Raji (cell line): ENCODE data around the gene RIPOR2.

Experiments
- POLR2A ChIP-seq: IDR thresholded peaks from 2 replicates; pipeline ENCODE4 v1.6.1; 2011; ENCODE audit warnings: low read depth, low read length, control low read depth; ENCODE audit not compliant: insufficient read depth

RIPOR2 gene

DNA sequence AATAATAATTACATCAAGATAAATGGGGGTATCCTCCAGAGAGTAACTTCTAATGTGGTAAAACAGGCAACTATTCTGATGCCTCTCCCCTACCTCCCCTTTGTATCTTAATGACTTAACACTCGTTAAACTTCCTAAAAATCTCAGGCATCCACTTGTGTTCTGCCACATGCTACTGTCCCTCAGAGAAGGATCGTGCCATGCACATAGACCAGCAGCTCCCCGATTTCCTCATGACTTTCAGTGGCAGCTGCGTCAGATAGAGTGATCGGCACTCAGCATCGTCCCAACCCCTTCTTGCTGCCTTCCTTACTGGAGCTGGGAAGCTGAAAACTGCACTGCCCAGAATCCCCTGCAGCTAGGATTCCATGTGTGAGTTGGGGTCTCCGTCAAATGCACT is 32.1 kb downstream of the RIPOR2 start:
- no peak for TF ChIP-seq POLR2A

DNA sequence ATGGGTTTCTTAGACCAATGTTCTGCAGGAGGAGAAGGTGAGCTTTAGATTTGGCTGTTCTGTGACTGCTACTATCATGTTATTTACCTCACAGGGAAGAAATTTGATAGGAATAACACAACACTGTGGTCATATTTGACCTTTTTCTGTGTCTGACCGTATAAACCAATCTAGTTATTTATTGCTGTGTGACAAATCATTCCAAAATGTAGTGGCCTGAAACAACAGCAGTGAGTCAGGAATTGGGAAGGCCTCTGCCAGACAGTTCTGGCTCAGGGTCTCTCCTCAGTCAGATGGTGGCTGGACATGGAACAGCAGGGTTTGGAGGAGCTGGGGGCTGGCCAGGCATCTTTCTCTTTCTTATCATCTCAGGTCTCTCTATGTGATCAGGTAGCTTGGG is 33.0 kb downstream of the RIPOR2 start:
- no peak for TF ChIP-seq POLR2A

GRCh38 chr6:24901698-24902328 is 33.9 kb downstream of the RIPOR2 start:
- no peak for TF ChIP-seq POLR2A

- no peak for TF ChIP-seq POLR2A
Observed at GRCh38 chr6:24900917-24901697, 34.7 kb downstream of the RIPOR2 start.

- no peak for TF ChIP-seq POLR2A
Observed at GRCh38 chr6:24899997-24900325, 35.8 kb downstream of the RIPOR2 start.

DNA sequence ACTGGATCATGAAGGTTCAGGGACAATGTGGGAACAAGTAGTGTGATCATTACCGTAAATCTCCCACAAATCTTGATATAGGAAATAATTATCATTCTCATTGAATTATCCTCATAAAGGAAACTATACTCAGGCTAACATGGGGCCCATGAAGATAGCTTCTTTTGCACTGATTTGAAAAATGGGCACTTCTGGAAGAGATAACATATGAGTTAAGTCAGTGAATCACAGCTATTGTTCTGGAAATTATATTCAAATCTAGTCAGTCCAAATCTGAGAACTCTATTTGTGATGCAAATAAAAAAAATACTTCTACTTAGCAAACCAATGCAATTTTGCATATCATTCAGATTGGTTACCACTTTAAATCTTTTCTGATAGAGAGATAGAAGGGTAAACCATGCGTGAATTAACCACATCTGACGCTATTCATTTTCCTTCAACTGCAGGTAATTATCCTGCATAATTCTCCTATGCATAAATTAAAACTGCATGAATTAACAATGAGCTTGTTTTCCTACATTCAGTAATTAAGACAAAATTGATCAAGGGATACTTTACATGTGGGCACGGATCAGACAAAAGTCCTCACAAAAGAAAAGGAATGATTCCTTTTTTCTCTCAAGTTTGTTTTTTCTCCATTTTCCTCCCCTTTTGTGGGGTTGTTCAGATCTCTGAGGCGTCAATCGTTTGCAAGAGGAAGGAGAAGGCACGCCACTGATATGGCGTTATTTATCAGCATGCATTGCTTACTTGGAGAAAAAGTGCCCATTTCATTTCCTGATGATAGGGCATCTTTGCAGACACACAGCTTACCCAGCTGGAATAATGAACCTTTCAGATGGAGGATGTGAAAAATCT is 36.4 kb downstream of the RIPOR2 start:
- TF ChIP-seq POLR2A = no peak

GRCh38 chr6:24898676-24899075 is 37.1 kb downstream of the RIPOR2 start:
- TF ChIP-seq POLR2A = no peak

DNA sequence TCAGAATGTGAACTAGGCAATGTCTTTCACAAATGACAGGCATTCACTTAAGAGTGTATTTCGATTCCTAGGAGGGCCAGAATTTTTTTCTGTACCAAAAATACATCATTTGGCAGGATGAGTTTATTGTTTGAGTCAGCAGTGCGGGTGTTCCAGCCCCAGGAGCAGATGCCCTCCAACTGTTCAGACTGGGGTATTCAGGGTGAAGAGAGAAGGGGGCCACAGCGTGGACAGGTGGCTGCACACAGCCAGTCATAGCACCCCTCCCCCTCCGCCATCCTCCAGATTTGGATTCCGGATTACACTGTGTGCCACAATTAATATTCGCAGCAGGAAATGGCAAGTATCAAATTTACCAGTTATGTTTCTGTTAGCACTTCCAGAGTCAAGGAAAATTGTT is 38.6 kb downstream of the RIPOR2 start:
- no peak for TF ChIP-seq POLR2A

- no peak for TF ChIP-seq POLR2A
Observed at GRCh38 chr6:24893342-24893850, 42.4 kb downstream of the RIPOR2 start.

DNA sequence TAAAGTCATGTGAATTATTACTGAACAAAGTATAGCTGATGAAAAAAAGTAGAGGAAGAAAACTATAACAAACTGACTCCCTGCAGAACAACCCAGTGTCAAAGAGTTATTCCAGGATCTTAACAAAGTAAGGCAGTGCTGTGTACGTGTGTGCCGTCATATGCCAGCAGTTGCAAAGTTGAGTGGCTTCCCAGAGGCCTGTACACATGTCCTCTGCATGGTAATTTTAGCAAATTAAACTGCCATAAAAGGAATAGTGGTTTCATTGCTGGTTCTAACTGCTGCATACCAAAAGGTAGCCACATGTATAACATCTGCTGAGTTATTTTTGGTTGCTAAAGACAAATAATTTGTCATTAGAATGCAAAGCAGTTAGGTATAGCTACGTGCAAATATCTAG is 44.8 kb downstream of the RIPOR2 start:
- TF ChIP-seq POLR2A = peak; percentile 60

- TF ChIP-seq POLR2A = no peak
Observed at GRCh38 chr6:24890471-24890870, 45.3 kb downstream of the RIPOR2 start.

DNA sequence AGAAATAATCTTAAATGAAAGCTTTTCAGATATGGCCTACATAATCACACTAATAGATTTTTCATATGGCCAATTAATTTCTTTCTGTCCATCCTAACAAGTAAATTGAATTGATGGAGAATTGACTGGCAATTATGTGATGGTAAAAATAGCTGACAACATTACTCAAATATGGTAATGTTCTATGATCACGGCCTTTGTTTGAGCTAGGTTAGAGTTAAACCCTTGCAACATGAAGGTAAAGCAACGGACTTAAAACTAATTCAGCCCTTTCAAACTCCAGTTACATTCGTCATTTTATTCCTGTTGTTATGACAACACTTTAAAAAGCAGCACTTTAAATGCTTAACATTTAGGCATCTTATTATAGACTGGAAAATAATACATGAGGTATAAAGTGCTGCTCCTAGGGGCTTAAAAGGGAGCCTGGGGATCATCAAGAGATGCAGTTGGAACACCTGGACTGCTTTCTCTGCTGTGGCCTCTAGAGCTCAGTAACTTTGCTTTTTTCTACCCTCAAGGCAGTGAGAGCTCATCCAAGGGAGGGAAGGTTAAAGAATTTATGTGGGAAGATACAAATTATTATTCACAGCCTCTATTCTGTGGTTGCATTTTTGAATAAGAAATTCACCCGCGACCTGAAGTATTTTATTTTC is 46.9 kb downstream of the RIPOR2 start:
- TF ChIP-seq POLR2A = no peak

DNA sequence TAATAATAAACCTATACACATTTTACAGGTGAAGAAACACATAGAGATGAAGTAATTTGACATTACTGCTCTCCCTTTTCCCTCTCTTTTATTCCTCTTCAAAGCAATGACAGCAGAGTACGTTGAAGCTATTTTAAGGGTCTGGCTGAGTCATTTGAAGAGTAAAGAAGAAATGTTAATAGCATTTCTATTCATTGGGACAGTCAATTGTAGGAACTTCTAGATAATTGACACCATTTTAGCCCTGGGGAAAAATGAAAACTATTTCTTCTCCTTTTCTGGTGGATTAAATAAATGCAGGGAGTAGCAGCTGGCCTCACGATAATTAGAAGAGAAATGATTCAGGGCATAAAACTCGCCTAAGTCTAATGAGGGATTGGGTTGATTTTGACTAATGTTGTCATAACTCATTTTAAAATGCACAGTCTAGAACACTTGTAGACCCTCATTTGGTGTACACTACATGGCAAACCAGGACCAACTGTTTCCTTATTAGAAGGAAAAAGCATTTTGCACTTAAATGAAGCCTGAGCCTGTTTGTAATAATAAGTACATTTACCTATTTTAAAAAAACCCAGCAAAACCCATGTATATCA is 48.1 kb downstream of the RIPOR2 start:
- no peak for TF ChIP-seq POLR2A

GRCh38 chr6:24883618-24884017 is 52.1 kb downstream of the RIPOR2 start:
- TF ChIP-seq POLR2A = no peak
